ENCODE data around the gene PGA5. TPM values are rescaled to one million over a fixed set of nuclear protein-coding genes. Genes with fewer than 3 reads are reported as not detected.

PGA5 gene
- total RNA-seq, 1 donor from 2014 or later = not detected

DNA sequence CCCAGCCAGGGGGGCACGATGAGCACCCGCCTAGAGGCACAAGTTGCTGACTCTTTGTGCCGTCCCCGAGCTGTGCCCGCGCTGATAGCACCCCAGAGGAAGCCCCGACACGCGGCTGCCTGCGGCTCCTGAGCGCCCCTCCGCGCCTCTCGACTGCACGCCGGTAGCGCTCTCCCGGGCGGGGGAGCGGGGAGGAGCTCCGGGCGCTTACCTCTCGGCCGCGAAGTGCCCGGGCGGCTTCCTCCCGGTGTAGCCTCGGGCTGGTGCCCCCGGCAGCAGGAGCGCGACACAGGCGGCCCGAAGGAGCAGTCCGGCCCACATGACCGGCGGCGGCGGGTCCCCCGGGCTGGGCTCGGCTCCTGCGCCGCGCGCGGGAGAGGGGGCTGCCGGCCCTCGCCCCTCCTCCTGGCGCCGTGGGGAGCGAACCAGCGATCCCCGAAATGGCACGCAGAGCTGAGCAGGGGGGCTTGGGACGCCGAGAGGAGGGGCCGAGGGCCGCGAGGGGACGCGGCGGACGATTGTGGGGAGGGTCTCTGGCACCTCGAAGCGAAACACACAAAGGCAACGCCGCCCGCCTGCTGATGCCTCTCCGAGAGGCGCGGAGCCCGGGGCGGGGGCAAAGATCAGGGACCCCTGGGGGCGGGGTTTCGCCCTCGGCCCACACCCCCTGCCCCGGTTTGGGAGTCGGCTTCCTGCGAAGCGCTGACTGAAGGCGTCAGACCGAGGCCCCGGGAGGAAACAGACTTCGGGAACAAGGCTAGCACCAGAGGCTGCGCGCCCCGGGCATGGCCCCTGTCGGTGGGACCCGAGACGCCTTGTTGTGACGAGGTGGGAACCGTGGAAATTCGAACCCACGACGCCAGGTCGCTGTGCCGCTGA is 54.0 kb downstream of the PGA5 start, which contains the start of gene VWCE:
VWCE (minus strand) TSS at position 600 of the 879 bp plus-strand sequence; CDS start at position 321, 279 bp downstream.
- Histone ChIP-seq H3K9me3 (no peaks in the 10 kb centered on the region), H3K36me3 (peaks cover 0 to 10% of the 10 kb centered on the region in 2 donors), H3K4me1 (peaks cover 50% of the 10 kb centered on the region), H3K27ac (peak within 1 kb of the TSS; percentile 74), H3K4me3 (peak within 1 kb of the TSS; percentile 60 to 70), H3K27me3 (no peaks in the 10 kb centered on the region)
- intact Hi-C loops (cut with DNase I) = no loop called here
- TF ChIP-seq POLR2AphosphoS5 (IDR thresholded peaks at IDR 0.05; ENCODE audit: insufficient read depth in 1 of 2, low read depth in 1 of 2) = no peak
- no peak for TF ChIP-seq POLR2A (IDR thresholded peaks at IDR 0.05)
- TF ChIP-seq, protein P1, sequence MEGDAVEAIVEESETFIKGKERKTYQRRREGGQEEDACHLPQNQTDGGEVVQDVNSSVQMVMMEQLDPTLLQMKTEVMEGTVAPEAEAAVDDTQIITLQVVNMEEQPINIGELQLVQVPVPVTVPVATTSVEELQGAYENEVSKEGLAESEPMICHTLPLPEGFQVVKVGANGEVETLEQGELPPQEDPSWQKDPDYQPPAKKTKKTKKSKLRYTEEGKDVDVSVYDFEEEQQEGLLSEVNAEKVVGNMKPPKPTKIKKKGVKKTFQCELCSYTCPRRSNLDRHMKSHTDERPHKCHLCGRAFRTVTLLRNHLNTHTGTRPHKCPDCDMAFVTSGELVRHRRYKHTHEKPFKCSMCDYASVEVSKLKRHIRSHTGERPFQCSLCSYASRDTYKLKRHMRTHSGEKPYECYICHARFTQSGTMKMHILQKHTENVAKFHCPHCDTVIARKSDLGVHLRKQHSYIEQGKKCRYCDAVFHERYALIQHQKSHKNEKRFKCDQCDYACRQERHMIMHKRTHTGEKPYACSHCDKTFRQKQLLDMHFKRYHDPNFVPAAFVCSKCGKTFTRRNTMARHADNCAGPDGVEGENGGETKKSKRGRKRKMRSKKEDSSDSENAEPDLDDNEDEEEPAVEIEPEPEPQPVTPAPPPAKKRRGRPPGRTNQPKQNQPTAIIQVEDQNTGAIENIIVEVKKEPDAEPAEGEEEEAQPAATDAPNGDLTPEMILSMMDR (IDR thresholded peaks at IDR 0.05) = no peak
- DNase-seq (ENCODE audit: extremely low spot score in 2 of 2) = no peak

GRCh38 chr11:61295596-61295926 is 54.6 kb downstream of the PGA5 start:
- H3K4me1 ChIP-seq = peaks cover 50% of the 10 kb centered on the region
- H3K27me3 ChIP-seq = no peaks in the 10 kb centered on the region
- no peaks in the 10 kb centered on the region for H3K9me3 ChIP-seq
- H3K36me3 ChIP-seq = peaks cover 0 to 16% of the 10 kb centered on the region in 2 donors
- no peak for DNase-seq (ENCODE audit: extremely low spot score in 2 of 2)
- peak overlapping the region; percentile 74 for H3K27ac ChIP-seq
- no peak for TF ChIP-seq POLR2AphosphoS5 (IDR thresholded peaks at IDR 0.05; ENCODE audit: insufficient read depth in 1 of 2, low read depth in 1 of 2)
- no peak for TF ChIP-seq POLR2A (IDR thresholded peaks at IDR 0.05)
- TF ChIP-seq, protein P1 (IDR thresholded peaks at IDR 0.05) = no peak
- H3K4me3 ChIP-seq = peak overlapping the region; percentile 60 to 70
- intact Hi-C loops (cut with DNase I) = no loop called here

DNA sequence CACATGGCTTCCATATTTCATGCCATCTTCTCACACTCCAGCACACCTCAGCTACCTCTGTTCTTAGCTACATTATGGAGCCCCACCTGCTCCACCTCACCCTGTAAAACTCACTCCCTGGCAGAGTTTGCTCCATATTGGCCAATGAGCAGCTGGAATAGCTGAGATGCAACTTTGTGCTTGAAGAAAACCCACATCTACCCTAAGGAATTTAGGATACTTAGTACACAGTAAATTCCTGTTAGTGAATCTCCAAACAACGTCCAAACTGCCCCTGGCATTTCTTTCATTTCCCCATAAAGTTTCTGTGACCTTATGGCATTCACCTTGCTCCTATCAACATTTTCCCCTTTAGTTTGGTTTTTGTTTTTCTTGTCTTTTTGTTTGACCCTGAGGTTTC is 56.4 kb downstream of the PGA5 start:
- Histone ChIP-seq H3K27ac (peak overlapping the region; percentile 59), H3K9me3 (no peaks in the 10 kb centered on the region), H3K4me1 (peaks cover 50% of the 10 kb centered on the region), H3K36me3 (peaks cover 0 to 34% of the 10 kb centered on the region in 2 donors), H3K27me3 (no peaks in the 10 kb centered on the region), H3K4me3 (no peak overlapping the region)
- DNase-seq (ENCODE audit: extremely low spot score in 2 of 2) = no peak
- intact Hi-C loops (cut with DNase I) = no loop called here
- TF ChIP-seq POLR2AphosphoS5 (IDR thresholded peaks at IDR 0.05; ENCODE audit: insufficient read depth in 1 of 2, low read depth in 1 of 2) (no peak), POLR2A (IDR thresholded peaks at IDR 0.05) (no peak)

DNA sequence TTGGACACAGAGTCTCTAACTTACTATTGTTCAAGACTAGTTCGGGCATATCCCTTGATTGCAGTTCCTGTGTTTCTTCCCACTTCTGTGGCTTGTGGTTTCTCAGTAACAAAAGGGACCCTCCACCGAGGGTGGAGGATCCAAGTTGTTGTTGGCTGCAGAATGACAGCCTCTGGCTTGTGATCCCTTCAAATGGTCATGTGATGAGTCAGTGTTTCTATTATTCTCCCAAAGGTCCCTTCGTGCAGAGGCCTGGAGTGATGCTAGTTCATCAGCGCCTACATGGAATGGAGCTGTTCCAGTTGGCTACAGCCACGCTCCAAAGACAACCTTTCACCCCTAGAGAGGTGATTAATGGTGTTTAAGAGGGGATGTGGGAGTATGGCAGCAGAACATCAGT is 56.8 kb downstream of the PGA5 start:
- peaks cover 50% of the 10 kb centered on the region for H3K4me1 ChIP-seq
- H3K9me3 ChIP-seq = no peaks in the 10 kb centered on the region
- intact Hi-C loops (cut with DNase I) = no loop called here
- TF ChIP-seq POLR2A (IDR thresholded peaks at IDR 0.05) (no peak), POLR2AphosphoS5 (IDR thresholded peaks at IDR 0.05; ENCODE audit: insufficient read depth in 1 of 2, low read depth in 1 of 2) (peak in 1 of 2 donors; percentile 68)
- peaks cover 0 to 38% of the 10 kb centered on the region in 2 donors for H3K36me3 ChIP-seq
- H3K4me3 ChIP-seq = no peak overlapping the region
- H3K27me3 ChIP-seq = no peaks in the 10 kb centered on the region
- peak overlapping the region; percentile 59 for H3K27ac ChIP-seq
- DNase-seq (ENCODE audit: extremely low spot score in 2 of 2) = peak in 1 of 2 donors; percentile 91

DNA sequence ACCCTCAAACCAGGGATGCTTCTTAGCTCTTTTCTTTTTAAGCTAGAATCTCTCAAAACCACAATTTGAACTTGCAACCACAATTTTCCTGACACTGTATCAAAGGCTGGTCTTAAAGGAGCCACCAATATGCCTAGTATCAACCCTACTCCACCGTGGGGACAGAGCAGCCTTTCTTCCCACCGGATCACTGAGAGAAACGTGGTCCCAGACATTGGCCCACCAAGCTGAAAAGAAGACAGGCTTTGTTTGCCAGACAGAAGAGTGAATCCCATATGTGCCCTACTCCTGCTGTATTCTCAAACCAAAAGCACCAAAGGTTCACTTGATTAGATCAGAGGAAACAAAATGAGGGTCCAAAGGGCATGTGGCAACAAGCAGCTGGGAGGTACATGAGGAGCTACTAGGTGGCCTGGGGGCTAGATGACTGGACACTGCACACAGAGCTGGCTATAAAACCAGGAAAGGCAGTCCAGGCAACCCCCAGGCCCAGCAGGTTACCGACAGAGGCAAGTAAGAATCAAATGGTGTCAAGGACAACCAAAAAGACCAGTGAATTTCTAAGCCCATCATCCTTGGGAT is 57.8 kb downstream of the PGA5 start:
- H3K4me1 ChIP-seq = peaks cover 46% of the 10 kb centered on the region
- H3K4me3 ChIP-seq = no peak overlapping the region
- DNase-seq (ENCODE audit: extremely low spot score in 2 of 2) = no peak
- H3K27me3 ChIP-seq = no peaks in the 10 kb centered on the region
- H3K36me3 ChIP-seq = peaks cover 0 to 48% of the 10 kb centered on the region in 2 donors
- TF ChIP-seq POLR2A (IDR thresholded peaks at IDR 0.05) = no peak
- TF ChIP-seq POLR2AphosphoS5 (IDR thresholded peaks at IDR 0.05; ENCODE audit: insufficient read depth in 1 of 2, low read depth in 1 of 2) = no peak
- TF ChIP-seq, protein P1 (IDR thresholded peaks at IDR 0.05) = no peak
- H3K9me3 ChIP-seq = no peaks in the 10 kb centered on the region
- intact Hi-C loops (cut with DNase I) = no loop called here
- H3K27ac ChIP-seq = peak overlapping the region; percentile 20

Other genes with a start within 250 kb of the PGA5 start
- gene CD5, start 138.7 kb upstream of the PGA5 start, total RNA-seq = 0.98 TPM
- 15.7 TPM for gene VPS37C, start 79.7 kb upstream of the PGA5 start, total RNA-seq
- gene PGA3, start 37.7 kb upstream of the PGA5 start, total RNA-seq = 2.5 TPM
- 7.6 TPM for gene PGA4, start 18.8 kb upstream of the PGA5 start, total RNA-seq
- gene VWCE, start 54.1 kb downstream of the PGA5 start, total RNA-seq = 3.4 TPM
- gene DDB1, start 91.9 kb downstream of the PGA5 start, total RNA-seq = 132 TPM
- 22.6 TPM for gene TKFC, start 92.1 kb downstream of the PGA5 start, total RNA-seq
- gene CYB561A3, start 120.7 kb downstream of the PGA5 start, total RNA-seq = 26.5 TPM
- gene TMEM138, start 121.2 kb downstream of the PGA5 start, total RNA-seq = 19.9 TPM
- gene TMEM216, start 151.4 kb downstream of the PGA5 start, total RNA-seq = 16.0 TPM
- gene CPSF7, start 188.8 kb downstream of the PGA5 start, total RNA-seq = 50.8 TPM
- gene SDHAF2, start 188.9 kb downstream of the PGA5 start, total RNA-seq = 24.3 TPM

All from vagina (tissue), 2 donors.